Osteocyte (in vitro differentiated cells): ENCODE results near the gene BMX. TPM values are rescaled to one million over a fixed set of nuclear protein-coding genes. Genes with fewer than 3 reads are reported as not detected.

Source experiments
- DNase-seq: peaks from one replicate; pipeline ENCODE4 v3.0.0; 2021; ENCODE audit warnings: mixed read lengths; ENCODE audit not compliant: unreplicated experiment; ENCODE audit errors: extremely low spot score
- H3K27ac Mint-ChIP-seq: one replicate; pipeline ENCODE4 v1.8.0; 2021; ENCODE audit warnings: mild to moderate bottlenecking, mixed read lengths; ENCODE audit not compliant: unreplicated experiment
- H3K27me3 Mint-ChIP-seq: one replicate; pipeline ENCODE4 v1.8.0; 2021; ENCODE audit warnings: mixed read lengths; ENCODE audit not compliant: unreplicated experiment
- H3K36me3 Mint-ChIP-seq: one replicate; pipeline ENCODE4 v1.8.0; 2021; ENCODE audit warnings: mixed read lengths; ENCODE audit not compliant: unreplicated experiment
- H3K4me1 Mint-ChIP-seq: one replicate; pipeline ENCODE4 v1.8.0; 2021; ENCODE audit warnings: mixed read lengths; ENCODE audit not compliant: unreplicated experiment
- H3K4me3 Mint-ChIP-seq: one replicate; pipeline ENCODE4 v1.8.0; 2021; ENCODE audit warnings: mild to moderate bottlenecking, moderate library complexity, mixed read lengths; ENCODE audit not compliant: unreplicated experiment
- H3K9me3 Mint-ChIP-seq: one replicate; pipeline ENCODE4 v1.8.0; 2021; ENCODE audit warnings: mixed read lengths; ENCODE audit not compliant: unreplicated experiment
- CTCF ChIP-seq: fragments of 200-600 bp; sonication (generic); IDR thresholded peaks from 2 replicates; pipeline ENCODE4 v1.5.0; 2021; ENCODE audit warnings: antibody characterized with exemption, mild to moderate bottlenecking, moderate library complexity
- total RNA-seq: library from RNA; stranded (reverse); gene quantifications from 2 replicates; pipeline ENCODE4 v1.2.1, GENCODE V29; 2021

Gene BMX
- total RNA-seq, 1 donor from 2014 or later, result not detected

- no peak for TF ChIP-seq CTCF
These were observed 97.4 kb downstream of the BMX start for GRCh38 chrX:15598026-15598425.

GRCh38 chrX:15599461-15599860, 98.9 kb downstream of the BMX start:
- H3K27ac Mint-ChIP-seq, result no peak overlapping the region
- H3K9me3 Mint-ChIP-seq, result no peaks in the 10 kb centered on the region
- H3K4me1 Mint-ChIP-seq, result no peaks in the 10 kb centered on the region
- DNase-seq, result no peak
- TF ChIP-seq CTCF, result no peak
- H3K27me3 Mint-ChIP-seq, result no peaks in the 10 kb centered on the region
- no peak overlapping the region for H3K4me3 Mint-ChIP-seq
- H3K36me3 Mint-ChIP-seq, result no peaks in the 10 kb centered on the region

More at GRCh38 chrX:15598026-15598425, 97.4 kb downstream of the BMX start:
- DNase-seq, result no peak
- Mint-ChIP-seq H3K27ac (no peak overlapping the region), H3K36me3 (no peaks in the 10 kb centered on the region), H3K27me3 (peaks cover 4% of the 10 kb centered on the region), H3K4me1 (no peaks in the 10 kb centered on the region), H3K4me3 (no peak overlapping the region), H3K9me3 (no peaks in the 10 kb centered on the region)

- no peak for TF ChIP-seq CTCF
- Mint-ChIP-seq H3K4me3 (no peak overlapping the region), H3K36me3 (no peaks in the 10 kb centered on the region), H3K27me3 (no peaks in the 10 kb centered on the region), H3K9me3 (no peaks in the 10 kb centered on the region), H3K4me1 (no peaks in the 10 kb centered on the region), H3K27ac (no peak overlapping the region)
- DNase-seq, result no peak
These were observed 99.4 kb downstream of the BMX start for GRCh38 chrX:15600049-15600448.

GRCh38 chrX:15600745-15601144, 100.1 kb downstream of the BMX start, which contains the start of gene ACE2:
Gene ACE2 (minus strand): TSS chrX:15600960. CDS start chrX:15600911, 49 bp downstream.
- Mint-ChIP-seq H3K9me3 (no peaks in the 10 kb centered on the region), H3K36me3 (no peaks in the 10 kb centered on the region), H3K27ac (no peak within 1 kb of the TSS), H3K4me3 (no peak within 1 kb of the TSS), H3K27me3 (no peaks in the 10 kb centered on the region), H3K4me1 (no peaks in the 10 kb centered on the region)
- DNase-seq, result no peak
- no peak for TF ChIP-seq CTCF

GRCh38 chrX:15601932-15602331, 101.3 kb downstream of the BMX start:
- H3K9me3 Mint-ChIP-seq, result no peaks in the 10 kb centered on the region
- DNase-seq, result no peak
- H3K27ac Mint-ChIP-seq, result no peak overlapping the region
- H3K27me3 Mint-ChIP-seq, result peaks cover 2% of the 10 kb centered on the region
- no peak overlapping the region for H3K4me3 Mint-ChIP-seq
- no peaks in the 10 kb centered on the region for H3K4me1 Mint-ChIP-seq
- no peaks in the 10 kb centered on the region for H3K36me3 Mint-ChIP-seq
- TF ChIP-seq CTCF, result no peak
